GM23248 (cell line): Measurements from ENCODE around the gene ZNF3. TPM values are rescaled to one million over a fixed set of nuclear protein-coding genes. Genes with fewer than 3 reads are reported as not detected.
A peak's percentile ranks its signal among the peaks of the same experiment; 100 is the strongest.

Source experiments
- DNase-seq: peaks from one replicate; pipeline ENCODE4 v3.0.0-alpha.2; 2015
- H2AFZ ChIP-seq: fragments of 200-600 bp; sonication (generic); 2 replicates; pipeline ENCODE4 v1.6.1; 2016; ENCODE audit warnings: antibody characterized with exemption
- H3F3A ChIP-seq: fragments of 200-600 bp; sonication (generic); 2 replicates; pipeline ENCODE4 v1.6.1; 2016; ENCODE audit warnings: mild to moderate bottlenecking, antibody characterized with exemption, mixed run types; ENCODE audit not compliant: insufficient read depth
- H3K27ac ChIP-seq: fragments of 200-600 bp; sonication (generic); 2 replicates; pipeline ENCODE4 v1.5.1; 2016; ENCODE audit warnings: mild to moderate bottlenecking
- H3K27me3 ChIP-seq: fragments of 200-600 bp; sonication (generic); replicated peaks from 2 replicates; pipeline ENCODE4 v1.6.1; 2016; ENCODE audit warnings: mild to moderate bottlenecking; ENCODE audit not compliant: insufficient read depth
- H3K36me3 ChIP-seq: fragments of 200-600 bp; sonication (generic); 2 replicates; pipeline ENCODE4 v1.6.1; 2016; ENCODE audit warnings: low read depth, mild to moderate bottlenecking
- H3K4me1 ChIP-seq: fragments of 200-600 bp; sonication (generic); 2 replicates; pipeline ENCODE4 v1.6.1; 2016; ENCODE audit warnings: mild to moderate bottlenecking; ENCODE audit not compliant: insufficient read depth
- H3K4me2 ChIP-seq: fragments of 200-600 bp; sonication (generic); one replicate; pipeline ENCODE4 v1.6.1; 2016; ENCODE audit warnings: mild to moderate bottlenecking; ENCODE audit not compliant: unreplicated experiment
- H3K4me3 ChIP-seq: fragments of 200-600 bp; sonication (generic); 2 replicates; pipeline ENCODE4 v1.5.1; 2016; ENCODE audit warnings: mild to moderate bottlenecking
- H3K79me2 ChIP-seq: fragments of 200-600 bp; sonication (generic); 2 replicates; pipeline ENCODE4 v1.6.1; 2016; ENCODE audit warnings: mild to moderate bottlenecking; ENCODE audit not compliant: insufficient read depth
- H3K9ac ChIP-seq: fragments of 200-600 bp; sonication (generic); 2 replicates; pipeline ENCODE4 v1.6.1; 2016; ENCODE audit warnings: mild to moderate bottlenecking
- H3K9me2 ChIP-seq: fragments of 200-600 bp; sonication (generic); 2 replicates; pipeline ENCODE4 v1.6.1; 2016; ENCODE audit warnings: mixed run types, mild to moderate bottlenecking, moderate library complexity; ENCODE audit not compliant: insufficient read depth
- H3K9me3 ChIP-seq: fragments of 200-600 bp; sonication (generic); one replicate; pipeline ENCODE4 v1.6.1; 2017; ENCODE audit warnings: low read depth
- H4K20me1 ChIP-seq: fragments of 200-600 bp; sonication (generic); 2 replicates; pipeline ENCODE4 v1.6.0; 2016; ENCODE audit not compliant: insufficient read depth
- EZH2 ChIP-seq: fragments of 200-600 bp; sonication (generic); IDR thresholded peaks from 2 replicates; pipeline ENCODE4 v1.6.1; 2018; ENCODE audit warnings: antibody characterized with exemption, mild to moderate bottlenecking; ENCODE audit not compliant: insufficient read depth, poor library complexity, severe bottlenecking
- EZH2phosphoT487 ChIP-seq: fragments of 200-600 bp; sonication (generic); IDR thresholded peaks from 2 replicates; pipeline ENCODE4 v1.6.1; 2018; ENCODE audit warnings: antibody characterized with exemption, moderate library complexity, mild to moderate bottlenecking, low read depth; ENCODE audit not compliant: insufficient read depth
- WGBS, 2 experiments: methylation state at CpG; one replicate each; pipeline ENCODE4 v1.1.6; 2015 to 2017; ENCODE audit warnings: low lambda C conversion rate in 2 of 2, low coverage in 1 of 2; ENCODE audit errors: missing lambda C conversion rate in 2 of 2; 5-methylcytosine and 5-hydroxymethylcytosine counted together
- in situ Hi-C: fragments of 300-500 bp; cut with MboI; formaldehyde crosslinking; loops from 2 replicates; pipeline ENCODE4 v1.15.0; 2020
- microRNA counts: library from miRNA; unstranded; fragments of <30 nt; microRNA quantifications from one replicate; lab custom pipeline; 2016
- microRNA-seq: library from miRNA; unstranded; fragments of <30 nt; microRNA quantifications from one replicate; pipeline ENCODE4, GENCODE V29; 2016; ENCODE audit warnings: borderline number of aligned reads
- polyA plus RNA-seq: library from polyadenylated mRNA; unstranded; fragments of >200 nt; fragmentation: Nextera tagmentation; extraction: Ambion mirVana; gene quantifications from 2 replicates; pipeline ENCODE4 v1.2.1, GENCODE V29; 2016
- small RNA-seq: library from RNA; depleted of rRNA; stranded (forward); fragments of <200 nt; gene quantifications from one replicate; pipeline ENCODE3, GENCODE V24; 2014; ENCODE audit warnings: low read depth, low replicate concordance
- total RNA-seq: library from RNA; depleted of rRNA; stranded (reverse); fragments of >200 nt; shearing (Covaris generic); gene quantifications from 2 replicates; pipeline ENCODE4 v1.2.3, GENCODE V29; 2014; rRNA removed

ZNF3 gene
- total and polyA plus RNA-seq, 2 experiments from 2014 or later = 13.3 to 13.8 TPM

GRCh38 chr7:100024020-100024619, 57.4 kb downstream of the ZNF3 start:
- in situ Hi-C loops = no loop called here
- H2AFZ ChIP-seq = no peak overlapping the region
- no peaks in the 10 kb centered on the region for H3K27me3 ChIP-seq
- H3K4me3 ChIP-seq = no peak overlapping the region
- no peak overlapping the region for H3K27ac ChIP-seq
- H3K79me2 ChIP-seq = peaks cover 70% of the 10 kb centered on the region
- H3K4me1 ChIP-seq = peaks cover 9% of the 10 kb centered on the region
- TF ChIP-seq EZH2phosphoT487 (no peak), EZH2 (no peak)
- H3K9me2 ChIP-seq = no peaks in the 10 kb centered on the region
- no peak for DNase-seq
- peaks cover 41% of the 10 kb centered on the region for H3K36me3 ChIP-seq
- H3K9me3 ChIP-seq = no peaks in the 10 kb centered on the region
- 89 to 92% methylated on average over 12 of the region's 12 CpGs for WGBS, 2 experiments
- peaks cover 15% of the 10 kb centered on the region; the same call in 1 of the 2 replicates for H3F3A ChIP-seq
- H4K20me1 ChIP-seq = no peaks in the 10 kb centered on the region
- H3K4me2 ChIP-seq = no peak overlapping the region
- no peak overlapping the region for H3K9ac ChIP-seq

- no peaks in the 10 kb centered on the region for H3K9me2 ChIP-seq
- no peak overlapping the region for H2AFZ ChIP-seq
- TF ChIP-seq EZH2 = no peak
- TF ChIP-seq EZH2phosphoT487 = no peak
- H3F3A ChIP-seq = peaks cover 15% of the 10 kb centered on the region; the same call in 1 of the 2 replicates
- peaks cover 9% of the 10 kb centered on the region for H3K4me1 ChIP-seq
- no peak overlapping the region for H3K4me2 ChIP-seq
- in situ Hi-C loops = no loop called here
- no peak overlapping the region for H3K27ac ChIP-seq
- H3K27me3 ChIP-seq = no peaks in the 10 kb centered on the region
- no peak overlapping the region for H3K9ac ChIP-seq
- no peak for DNase-seq
- H3K36me3 ChIP-seq = peaks cover 39% of the 10 kb centered on the region
- H3K9me3 ChIP-seq = no peaks in the 10 kb centered on the region
- no peaks in the 10 kb centered on the region for H4K20me1 ChIP-seq
- H3K4me3 ChIP-seq = no peak overlapping the region
- H3K79me2 ChIP-seq = peaks cover 76% of the 10 kb centered on the region
- WGBS, 2 experiments = 93 to 98% methylated on average over 12 of the region's 12 CpGs
These were observed 58.0 kb downstream of the ZNF3 start for GRCh38 chr7:100023526-100023925.

- H3K9ac ChIP-seq = no peak overlapping the region
These were observed 58.9 kb downstream of the ZNF3 start for GRCh38 chr7:100022621-100023020.

GRCh38 chr7:100021297-100021696, 60.2 kb downstream of the ZNF3 start:
- Histone ChIP-seq H3K79me2 (peaks cover 93% of the 10 kb centered on the region), H3K9me2 (no peaks in the 10 kb centered on the region), H3K27me3 (no peaks in the 10 kb centered on the region), H3K4me2 (no peak overlapping the region), H3K4me1 (peaks cover 22% of the 10 kb centered on the region), H3K36me3 (peaks cover 24% of the 10 kb centered on the region), H3K9ac (no peak overlapping the region), H3K27ac (peak overlapping the region; percentile 1; the same call in 1 of the 2 replicates), H2AFZ (no peak overlapping the region), H3F3A (peaks cover 15% of the 10 kb centered on the region; the same call in 1 of the 2 replicates), H4K20me1 (no peaks in the 10 kb centered on the region), H3K9me3 (no peaks in the 10 kb centered on the region), H3K4me3 (no peak overlapping the region)
- peak; percentile 45 for DNase-seq
- in situ Hi-C loops = no loop called here
- WGBS, 2 experiments = 97% methylated on average over 3 of the region's 3 CpGs
- no peak for TF ChIP-seq EZH2phosphoT487
- TF ChIP-seq EZH2 = no peak

More at GRCh38 chr7:100022621-100023020, 58.9 kb downstream of the ZNF3 start:
- Histone ChIP-seq H3K27me3 (no peaks in the 10 kb centered on the region), H3K4me1 (peaks cover 14% of the 10 kb centered on the region), H3K9me2 (no peaks in the 10 kb centered on the region), H3K79me2 (peaks cover 80% of the 10 kb centered on the region), H3K9me3 (no peaks in the 10 kb centered on the region), H3K4me3 (no peak overlapping the region), H3F3A (peaks cover 15% of the 10 kb centered on the region; the same call in 1 of the 2 replicates), H3K27ac (no peak overlapping the region), H3K4me2 (no peak overlapping the region), H4K20me1 (no peaks in the 10 kb centered on the region), H2AFZ (no peak overlapping the region), H3K36me3 (peaks cover 31% of the 10 kb centered on the region)
- 55 to 58% methylated on average over 5 of the region's 5 CpGs for WGBS, 2 experiments
- in situ Hi-C loops = no loop called here
- DNase-seq = no peak
- TF ChIP-seq EZH2phosphoT487 = no peak
- TF ChIP-seq EZH2 = no peak

MicroRNA genes within 50 kb of the gene (microRNA counts, 767-probe panel; counts per million panel counts)
- microRNA hsa-miR-106b-5p (lab: Ali Mortazavi, UCI) = 3,100 counts per million, percentile 87 among the panel's probes with 10 or more counts
- microRNA hsa-miR-25-3p (lab: Ali Mortazavi, UCI) = 6,792 counts per million, percentile 94 among the panel's probes with 10 or more counts
- microRNA hsa-miR-93-5p (lab: Ali Mortazavi, UCI) = 6,824 counts per million, percentile 94 among the panel's probes with 10 or more counts

Small RNA genes lying within 50 kb of the gene (microRNA-seq; reads per million reads assigned to microRNA genes)
- gene MIR106B = 1,515 reads per million, percentile 81 among the genes with 10 or more reads in this experiment
- gene MIR25 = 215 reads per million, percentile 60 among the genes with 10 or more reads in this experiment
- 2,289 reads per million, percentile 84 among the genes with 10 or more reads in this experiment for gene MIR93

Small RNA genes lying within 50 kb of the gene (small RNA-seq; reads per million reads assigned to genes)
- gene MIR106B = 2.7 reads per million, percentile 70 among the genes with 10 or more reads in this experiment
- gene MIR25 = 21.1 reads per million, percentile 89 among the genes with 10 or more reads in this experiment
- gene MIR93 = 11.4 reads per million, percentile 85 among the genes with 10 or more reads in this experiment

Other genes starting within 250 kb of the ZNF3 start
- not detected in 2 replicates for gene OR2AE1, start 204.7 kb downstream of the ZNF3 start, total RNA-seq
- not detected in 2 replicates for gene OR2AE1, start 204.7 kb downstream of the ZNF3 start, polyA plus RNA-seq
- 27.2 and 34.5 TPM in 2 replicates for gene TRIM4, start 162.2 kb downstream of the ZNF3 start, total RNA-seq
- gene TRIM4, start 162.2 kb downstream of the ZNF3 start, polyA plus RNA-seq = 20.2 and 22.6 TPM in 2 replicates
- not detected in 2 replicates for gene GJC3, start 152.1 kb downstream of the ZNF3 start, total RNA-seq
- not detected in 2 replicates for gene GJC3, start 152.1 kb downstream of the ZNF3 start, polyA plus RNA-seq
- gene AZGP1, start 105.7 kb downstream of the ZNF3 start, total RNA-seq = not detected in 2 replicates
- gene AZGP1, start 105.7 kb downstream of the ZNF3 start, polyA plus RNA-seq = not detected in 2 replicates
- 17.8 and 21.9 TPM in 2 replicates for gene ZKSCAN1, start 66.1 kb downstream of the ZNF3 start, total RNA-seq
- 33.7 and 37.0 TPM in 2 replicates for gene ZKSCAN1, start 66.1 kb downstream of the ZNF3 start, polyA plus RNA-seq
- 3.4 and 6.3 TPM in 2 replicates for gene ZSCAN21, start 31.9 kb downstream of the ZNF3 start, total RNA-seq
- 7.9 and 8.2 TPM in 2 replicates for gene ZSCAN21, start 31.9 kb downstream of the ZNF3 start, polyA plus RNA-seq
- 59.1 and 79.1 TPM in 2 replicates for gene COPS6, start 7.2 kb upstream of the ZNF3 start, total RNA-seq
- gene COPS6, start 7.2 kb upstream of the ZNF3 start, polyA plus RNA-seq = 214 and 223 TPM in 2 replicates
- 61.3 and 93.1 TPM in 2 replicates for gene MCM7, start 19.7 kb upstream of the ZNF3 start, total RNA-seq
- 49.6 and 53.7 TPM in 2 replicates for gene MCM7, start 19.7 kb upstream of the ZNF3 start, polyA plus RNA-seq
- gene AP4M1, start 19.9 kb upstream of the ZNF3 start, total RNA-seq = 13.7 and 16.2 TPM in 2 replicates
- 18.7 and 19.4 TPM in 2 replicates for gene AP4M1, start 19.9 kb upstream of the ZNF3 start, polyA plus RNA-seq
- gene TAF6, start 37.6 kb upstream of the ZNF3 start, total RNA-seq = 40.5 and 69.8 TPM in 2 replicates
- 53.0 and 55.2 TPM in 2 replicates for gene TAF6, start 37.6 kb upstream of the ZNF3 start, polyA plus RNA-seq
- 26.2 and 37.8 TPM in 2 replicates for gene CNPY4, start 37.9 kb upstream of the ZNF3 start, total RNA-seq
- gene CNPY4, start 37.9 kb upstream of the ZNF3 start, polyA plus RNA-seq = 26.9 and 29.9 TPM in 2 replicates
- gene MBLAC1, start 45.2 kb upstream of the ZNF3 start, total RNA-seq = 0.43 and 1.9 TPM in 2 replicates
- gene MBLAC1, start 45.2 kb upstream of the ZNF3 start, polyA plus RNA-seq = 1.3 TPM in 2 replicates
- 49.4 and 54.0 TPM in 2 replicates for gene LAMTOR4, start 67.2 kb upstream of the ZNF3 start, total RNA-seq
- 92.2 and 96.7 TPM in 2 replicates for gene LAMTOR4, start 67.2 kb upstream of the ZNF3 start, polyA plus RNA-seq
- 7.0 and 11.8 TPM in 2 replicates for gene TRAPPC14, start 77.0 kb upstream of the ZNF3 start, total RNA-seq
- gene TRAPPC14, start 77.0 kb upstream of the ZNF3 start, polyA plus RNA-seq = 5.1 and 5.8 TPM in 2 replicates
- gene GAL3ST4, start 86.9 kb upstream of the ZNF3 start, total RNA-seq = 0.51 and 1.6 TPM in 2 replicates
- gene GAL3ST4, start 86.9 kb upstream of the ZNF3 start, polyA plus RNA-seq = 1.5 TPM in 2 replicates
- 0.22 and 1.0 TPM in 2 replicates for gene GPC2, start 95.7 kb upstream of the ZNF3 start, total RNA-seq
- gene GPC2, start 95.7 kb upstream of the ZNF3 start, polyA plus RNA-seq = 0.16 TPM in 1 of 2 replicates, not detected in the other
- 0.97 TPM in 1 of 2 replicates, not detected in the other for gene STAG3, start 96.2 kb upstream of the ZNF3 start, total RNA-seq
- gene STAG3, start 96.2 kb upstream of the ZNF3 start, polyA plus RNA-seq = 0.65 and 1.1 TPM in 2 replicates
- not detected in 2 replicates for gene PVRIG, start 138.2 kb upstream of the ZNF3 start, total RNA-seq
- gene PVRIG, start 138.2 kb upstream of the ZNF3 start, polyA plus RNA-seq = 0.34 TPM in 1 of 2 replicates, not detected in the other
- not detected in 2 replicates for gene SPDYE3, start 226.0 kb upstream of the ZNF3 start, total RNA-seq
- 3.5 and 3.8 TPM in 2 replicates for gene SPDYE3, start 226.0 kb upstream of the ZNF3 start, polyA plus RNA-seq